Measurements from ENCODE around the gene ZNF141. TPM values are rescaled to one million over a fixed set of nuclear protein-coding genes. Genes with fewer than 3 reads are reported as not detected.

The ZNF141 gene
- total RNA-seq, 1 donor from 2014 or later: 19.9 TPM

DNA sequence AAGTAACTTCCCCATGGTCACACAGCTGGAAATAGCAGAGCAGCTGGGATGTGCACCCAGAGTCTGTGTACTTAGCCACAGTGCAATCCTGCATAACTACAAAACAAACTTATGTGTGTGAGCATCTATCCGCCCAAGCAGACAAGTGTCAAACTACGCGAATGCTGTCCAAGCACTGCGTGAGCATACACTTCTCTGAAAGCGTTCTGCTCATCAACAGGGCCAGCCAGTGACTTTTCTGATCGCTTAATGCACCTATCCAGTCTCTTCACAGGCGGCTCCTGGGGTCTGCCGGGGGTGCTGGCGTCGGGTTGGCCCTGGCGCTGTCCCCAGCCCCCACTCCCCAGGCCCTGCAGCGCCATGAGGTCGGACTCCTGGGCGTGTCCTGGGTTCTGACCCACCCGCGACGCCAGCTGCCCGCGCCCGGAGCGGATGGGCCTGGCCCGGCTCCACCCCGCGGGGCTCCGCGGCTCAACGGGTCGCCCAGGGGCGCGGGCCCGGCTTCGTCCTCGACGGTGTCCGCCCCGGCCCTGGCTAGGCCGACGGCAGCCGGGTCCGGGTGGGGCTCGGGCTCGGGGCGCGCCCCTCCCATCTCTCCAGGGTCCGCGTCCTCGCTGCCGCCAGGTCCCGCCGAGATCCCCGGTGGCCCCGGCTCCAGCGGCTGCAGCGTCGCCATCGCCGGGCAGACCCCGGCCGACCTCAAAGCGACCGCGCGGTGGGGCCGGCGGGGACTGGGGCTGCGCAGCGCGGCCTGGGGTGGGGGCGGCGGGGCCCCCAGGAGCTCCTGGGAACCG is 1.3 kb upstream of the ZNF141 start:
- intact Hi-C loops (cut with DNase I): no loop called here
- H3K4me3 ChIP-seq: peak overlapping the region; percentile 98
- ATAC-seq: peak; percentile 6
- peak overlapping the region; percentile 94 for H3K27ac ChIP-seq
- H3K27me3 ChIP-seq: no peaks in the 10 kb centered on the region
- H3K4me1 ChIP-seq: peaks cover 11% of the 10 kb centered on the region
- TF ChIP-seq, protein P1, sequence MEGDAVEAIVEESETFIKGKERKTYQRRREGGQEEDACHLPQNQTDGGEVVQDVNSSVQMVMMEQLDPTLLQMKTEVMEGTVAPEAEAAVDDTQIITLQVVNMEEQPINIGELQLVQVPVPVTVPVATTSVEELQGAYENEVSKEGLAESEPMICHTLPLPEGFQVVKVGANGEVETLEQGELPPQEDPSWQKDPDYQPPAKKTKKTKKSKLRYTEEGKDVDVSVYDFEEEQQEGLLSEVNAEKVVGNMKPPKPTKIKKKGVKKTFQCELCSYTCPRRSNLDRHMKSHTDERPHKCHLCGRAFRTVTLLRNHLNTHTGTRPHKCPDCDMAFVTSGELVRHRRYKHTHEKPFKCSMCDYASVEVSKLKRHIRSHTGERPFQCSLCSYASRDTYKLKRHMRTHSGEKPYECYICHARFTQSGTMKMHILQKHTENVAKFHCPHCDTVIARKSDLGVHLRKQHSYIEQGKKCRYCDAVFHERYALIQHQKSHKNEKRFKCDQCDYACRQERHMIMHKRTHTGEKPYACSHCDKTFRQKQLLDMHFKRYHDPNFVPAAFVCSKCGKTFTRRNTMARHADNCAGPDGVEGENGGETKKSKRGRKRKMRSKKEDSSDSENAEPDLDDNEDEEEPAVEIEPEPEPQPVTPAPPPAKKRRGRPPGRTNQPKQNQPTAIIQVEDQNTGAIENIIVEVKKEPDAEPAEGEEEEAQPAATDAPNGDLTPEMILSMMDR (IDR thresholded peaks at IDR 0.05): no peak
- peak; percentile 73 for DNase-seq
- H3K9me3 ChIP-seq: peaks cover 10% of the 10 kb centered on the region
- H3K36me3 ChIP-seq: no peaks in the 10 kb centered on the region

DNA sequence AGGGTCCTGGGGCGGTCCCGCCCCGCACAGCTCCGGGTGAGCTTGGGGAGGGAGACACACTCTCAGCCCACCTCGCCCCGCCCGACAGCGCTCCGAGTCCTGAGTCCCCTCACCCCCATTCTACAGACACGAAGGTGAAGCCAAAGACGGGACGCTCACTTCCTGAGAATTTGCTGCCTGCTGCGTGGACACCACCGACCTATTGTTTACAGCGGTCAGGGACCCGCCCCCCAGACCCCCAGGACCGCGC is 796 bp upstream of the ZNF141 start:
- Histone ChIP-seq H3K36me3 (no peaks in the 10 kb centered on the region), H3K9me3 (peaks cover 16% of the 10 kb centered on the region), H3K27me3 (no peaks in the 10 kb centered on the region), H3K27ac (peak overlapping the region; percentile 94), H3K4me1 (peaks cover 11% of the 10 kb centered on the region), H3K4me3 (peak overlapping the region; percentile 98)
- TF ChIP-seq, protein P1 (IDR thresholded peaks at IDR 0.05): no peak
- no peak for DNase-seq
- intact Hi-C loops (cut with DNase I): no loop called here
- no peak for ATAC-seq

DNA sequence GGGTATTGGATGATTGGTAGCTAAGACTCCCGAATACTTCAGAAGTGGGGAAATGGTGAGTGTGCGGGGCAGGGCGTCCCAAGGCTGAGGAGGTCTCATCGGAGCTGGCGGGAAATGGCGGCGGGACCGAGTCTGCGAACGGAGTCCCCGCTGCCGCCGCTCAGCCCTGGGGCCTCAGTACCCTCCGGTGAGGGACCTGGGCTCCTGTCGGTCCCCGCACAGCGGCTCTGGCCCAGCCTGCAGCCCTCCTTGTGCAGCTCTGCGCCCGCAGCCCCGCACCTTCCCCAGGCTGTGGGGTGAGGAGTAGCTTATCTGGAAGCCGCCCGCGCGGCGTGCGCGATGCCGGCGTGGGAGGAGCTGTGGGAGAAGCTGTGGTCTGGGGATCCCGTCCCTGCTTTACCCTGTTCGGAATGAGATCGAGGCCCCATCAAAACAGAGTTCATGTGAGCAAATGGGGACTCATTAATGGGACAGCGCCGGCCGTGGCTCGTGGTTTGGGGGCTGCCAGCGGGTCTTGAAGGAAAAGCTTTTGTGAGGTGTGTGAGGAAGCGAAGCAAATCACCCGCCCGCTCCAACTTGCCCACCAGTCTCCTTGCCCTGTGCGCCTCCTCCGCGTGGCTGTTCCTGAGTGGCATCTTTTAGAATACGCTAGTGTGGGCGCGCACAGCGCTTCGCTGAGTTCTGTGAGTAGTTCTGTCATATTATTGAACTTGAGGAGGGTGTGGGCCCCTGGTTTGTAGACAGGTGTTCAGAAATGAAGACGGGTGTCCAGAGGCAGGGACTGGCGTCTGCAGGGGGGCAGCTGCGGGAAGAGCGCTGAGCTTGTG is 531 bp downstream of the ZNF141 start:
- Histone ChIP-seq H3K27me3 (no peaks in the 10 kb centered on the region), H3K36me3 (no peaks in the 10 kb centered on the region), H3K4me1 (peaks cover 11% of the 10 kb centered on the region), H3K4me3 (peak overlapping the region; percentile 98), H3K9me3 (peaks cover 23% of the 10 kb centered on the region), H3K27ac (peak overlapping the region; percentile 94)
- DNase-seq (peak; percentile 85), ATAC-seq (peak; percentile 45)
- intact Hi-C loops (cut with DNase I): no loop called here
- TF ChIP-seq, protein P1 (IDR thresholded peaks at IDR 0.05): no peak

DNA sequence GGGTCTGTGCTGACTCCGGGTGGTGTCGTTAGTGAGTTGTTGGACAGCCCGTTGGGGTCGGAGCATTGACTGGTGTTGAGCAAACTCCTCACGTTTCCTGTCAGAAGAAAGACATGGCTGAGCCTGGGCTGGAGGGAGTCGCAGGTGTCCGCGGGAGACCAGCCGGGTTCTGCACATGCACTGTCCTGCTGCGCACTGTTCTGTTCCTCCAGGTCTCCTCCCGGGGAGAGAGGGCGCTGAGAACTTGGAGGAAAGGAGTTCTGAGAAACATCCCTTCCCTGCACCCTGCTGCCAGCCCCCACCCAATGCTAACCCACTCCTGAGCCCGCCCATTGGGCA is 1.1 kb downstream of the ZNF141 start:
- Histone ChIP-seq H3K36me3 (peaks cover 1% of the 10 kb centered on the region), H3K27me3 (no peaks in the 10 kb centered on the region), H3K9me3 (peaks cover 24% of the 10 kb centered on the region), H3K4me1 (peaks cover 11% of the 10 kb centered on the region), H3K27ac (no peak overlapping the region), H3K4me3 (peak overlapping the region; percentile 98)
- intact Hi-C loops (cut with DNase I): no loop called here
- TF ChIP-seq, protein P1 (IDR thresholded peaks at IDR 0.05): no peak
- no peak for DNase-seq
- no peak for ATAC-seq

DNA sequence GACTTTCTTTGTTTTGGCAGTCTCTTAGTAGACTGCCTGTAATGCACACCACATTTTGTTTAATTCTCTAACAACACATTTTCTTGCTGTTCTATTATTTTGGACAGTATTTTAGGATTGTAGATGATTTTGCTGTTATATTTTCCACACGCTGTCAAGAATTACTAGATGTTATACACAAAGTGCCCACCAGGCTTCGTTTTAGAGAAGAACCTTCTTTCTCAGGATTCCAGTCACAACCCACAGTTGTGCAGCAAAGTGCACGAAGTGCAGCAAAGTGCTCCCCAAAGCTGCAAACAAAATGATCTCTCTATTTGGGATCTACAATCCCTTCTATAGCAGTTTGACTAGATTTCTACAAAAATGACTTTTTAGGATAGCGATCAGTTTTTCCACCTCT is 2.4 kb downstream of the ZNF141 start:
- ATAC-seq: no peak
- H3K27me3 ChIP-seq: no peaks in the 10 kb centered on the region
- peaks cover 14% of the 10 kb centered on the region for H3K36me3 ChIP-seq
- H3K4me1 ChIP-seq: peaks cover 11% of the 10 kb centered on the region
- peaks cover 36% of the 10 kb centered on the region for H3K9me3 ChIP-seq
- TF ChIP-seq, protein P1 (IDR thresholded peaks at IDR 0.05): no peak
- no peak overlapping the region for H3K27ac ChIP-seq
- intact Hi-C loops (cut with DNase I): no loop called here
- no peak overlapping the region for H3K4me3 ChIP-seq
- no peak for DNase-seq
